K562 (cell line): ENCODE results near the gene HEATR3. TPM values are rescaled to one million over a fixed set of nuclear protein-coding genes. Genes with fewer than 3 reads are reported as not detected.

Source experiments
- CREM ChIP-seq: IDR thresholded peaks from 2 replicates; pipeline ENCODE4 v1.6.1; 2014; ENCODE audit warnings: antibody characterized with exemption, low read depth
- NCOA4 ChIP-seq: fragments of 450-650 bp; IDR thresholded peaks from 2 replicates; pipeline ENCODE4 v1.6.1; 2018; ENCODE audit warnings: mild to moderate bottlenecking; ENCODE audit not compliant: partially characterized antibody
- RAD51 ChIP-seq: fragments of 450-650 bp; IDR thresholded peaks from 2 replicates; pipeline ENCODE4 v1.7.1; 2016; ENCODE audit warnings: low read depth, mild to moderate bottlenecking, borderline replicate concordance
- SIN3A ChIP-seq, 2 experiments: fragments of 150-350 bp in 1 of 2; IDR thresholded peaks; 2 replicates each; pipeline ENCODE4 v1.6.1; 2011 to 2016; ENCODE audit warnings: borderline replicate concordance in 2 of 2, low read depth in 2 of 2, low read length in 2 of 2, mild to moderate bottlenecking in 2 of 2, moderate library complexity in 2 of 2; ENCODE audit not compliant: control insufficient read depth in 1 of 2
- SRSF9 ChIP-seq: fragments of 200-400 bp; formaldehyde crosslinking; IDR thresholded peaks from 2 replicates; pipeline ENCODE4 v1.6.1; 2017; ENCODE audit warnings: low read depth, low read length, borderline replicate concordance
- TOE1 ChIP-seq, 2 experiments: fragments of 450-650 bp in 1 of 2; sonication (generic) in 1 of 2; formaldehyde crosslinking in 1 of 2; IDR thresholded peaks; 2 replicates each; pipeline versions ENCODE4 v1.7.1 to v1.8.0; 2016 to 2022; ENCODE audit warnings: borderline replicate concordance in 2 of 2, mild to moderate bottlenecking in 2 of 2, antibody characterized with exemption in 1 of 2, inconsistent platforms in 1 of 2, low read depth in 1 of 2, missing genetic modification reagents in 1 of 2, moderate library complexity in 1 of 2
- ZSCAN32 ChIP-seq: fragments of 450-650 bp; formaldehyde crosslinking; IDR thresholded peaks from 2 replicates; pipeline ENCODE4 v1.4.0; 2020; ENCODE audit warnings: mild to moderate bottlenecking, moderate library complexity
- polyA plus RNA-seq, 8 experiments: library from polyadenylated mRNA; depleted of rRNA in 4 of 8; stranded (reverse) in 5 of 8; unstranded in 3 of 8; fragments of >200 nt; fragmentation: Nextera tagmentation in 2 of 8; fragmentation: Illumina TruSeq in 1 of 8; extraction: Ambion mirVana in 2 of 8; extraction: Trizol in 1 of 8; gene quantifications; 2 replicates each; pipeline versions ENCODE4 v1.2.1 to v1.2.3, GENCODE V29; 2011 to 2014; ENCODE audit warnings: inconsistent platforms in 1 of 8, missing spikeins in 1 of 8
- total RNA-seq, 7 experiments: library from RNA; depleted of rRNA in 6 of 7; stranded (reverse); fragments of >200 nt in 6 of 7; fragmentation: Illumina TruSeq in 2 of 7; extraction: Trizol in 2 of 7; gene quantifications; 2 replicates each; pipeline versions ENCODE4 v1.2.1 to v1.2.3, GENCODE V29; 2011 to 2021; ENCODE audit warnings: low replicate concordance in 1 of 7
- TF ChIP-seq, protein P1 (sequence below), 2 experiments: fragments of 150-350 bp in 1 of 2; IDR thresholded peaks; 2 replicates each; pipeline ENCODE4 v1.6.1; 2012 to 2016; ENCODE audit warnings: low read depth in 2 of 2, low read length in 2 of 2, mild to moderate bottlenecking in 1 of 2, moderate library complexity in 1 of 2
- TF ChIP-seq, protein P2 (sequence below), 2 experiments: fragments of 450-650 bp in 1 of 2; IDR thresholded peaks; 2 replicates each; pipeline ENCODE4 v1.6.1; 2011 to 2017; ENCODE audit warnings: low read depth in 2 of 2, antibody characterized with exemption in 1 of 2, borderline replicate concordance in 1 of 2, low read length in 1 of 2, mild to moderate bottlenecking in 1 of 2, mixed read lengths in 1 of 2; ENCODE audit not compliant: control insufficient read depth in 1 of 2

The HEATR3 gene
- total and polyA plus RNA-seq, 9 of the 15 experiments (the other 6 are each of a cell fraction or from before 2014, with no cell fraction given), result 1.7 to 30.2 (median 18.8) TPM

DNA sequence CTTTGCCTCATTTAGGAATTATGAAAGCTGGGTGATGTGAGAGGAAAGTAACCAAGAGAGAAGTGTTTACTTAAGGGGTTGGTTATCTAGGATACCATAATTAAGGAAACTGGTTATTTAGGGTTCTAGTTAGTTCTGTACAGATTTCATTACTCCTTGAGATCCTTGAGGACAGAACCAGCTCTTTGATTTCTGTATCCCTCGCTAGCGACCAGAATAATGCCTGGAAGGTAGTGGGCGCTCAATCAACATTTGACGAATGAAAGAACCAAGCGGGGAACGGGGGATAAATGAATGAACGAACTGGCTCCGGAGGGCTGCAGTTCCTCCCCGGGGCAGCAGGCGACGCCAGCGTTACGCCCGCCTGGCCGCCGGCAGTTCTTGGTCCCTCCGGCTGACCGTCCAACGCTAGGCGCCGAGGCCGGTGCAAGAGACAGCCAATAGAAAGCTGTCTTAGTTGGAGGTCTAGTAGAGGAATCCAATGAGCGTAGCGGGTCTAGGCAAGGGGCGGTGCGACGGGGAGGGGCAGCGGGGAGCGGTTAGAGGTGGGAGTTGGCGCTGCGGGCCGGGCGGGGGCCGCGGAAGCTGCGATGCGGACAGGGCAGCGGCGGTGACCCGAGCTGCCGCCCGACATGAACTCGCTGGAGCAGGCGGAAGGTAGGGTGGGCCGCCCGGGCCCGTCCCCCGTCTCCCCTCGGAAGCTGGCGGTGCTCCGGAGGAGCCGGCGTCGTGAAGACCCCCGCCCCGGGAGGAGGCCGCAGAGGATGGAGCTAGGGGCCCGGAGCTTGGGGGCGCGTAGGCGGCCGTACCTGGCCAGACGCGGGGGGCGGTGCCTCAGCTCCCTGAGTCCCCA, 40.9 kb upstream of the HEATR3 start, which contains the start of gene CNEP1R1 (continued):
- TF ChIP-seq TOE1 (IDR thresholded peaks at IDR 0.05; ENCODE audit: borderline replicate concordance), result peak; percentile 94
- no peak for TF ChIP-seq TOE1 (CRISPR knock-in tag; IDR thresholded peaks at IDR 0.05; ENCODE audit: borderline replicate concordance, low read depth)
- no peak for TF ChIP-seq RAD51
- TF ChIP-seq, protein P1, sequence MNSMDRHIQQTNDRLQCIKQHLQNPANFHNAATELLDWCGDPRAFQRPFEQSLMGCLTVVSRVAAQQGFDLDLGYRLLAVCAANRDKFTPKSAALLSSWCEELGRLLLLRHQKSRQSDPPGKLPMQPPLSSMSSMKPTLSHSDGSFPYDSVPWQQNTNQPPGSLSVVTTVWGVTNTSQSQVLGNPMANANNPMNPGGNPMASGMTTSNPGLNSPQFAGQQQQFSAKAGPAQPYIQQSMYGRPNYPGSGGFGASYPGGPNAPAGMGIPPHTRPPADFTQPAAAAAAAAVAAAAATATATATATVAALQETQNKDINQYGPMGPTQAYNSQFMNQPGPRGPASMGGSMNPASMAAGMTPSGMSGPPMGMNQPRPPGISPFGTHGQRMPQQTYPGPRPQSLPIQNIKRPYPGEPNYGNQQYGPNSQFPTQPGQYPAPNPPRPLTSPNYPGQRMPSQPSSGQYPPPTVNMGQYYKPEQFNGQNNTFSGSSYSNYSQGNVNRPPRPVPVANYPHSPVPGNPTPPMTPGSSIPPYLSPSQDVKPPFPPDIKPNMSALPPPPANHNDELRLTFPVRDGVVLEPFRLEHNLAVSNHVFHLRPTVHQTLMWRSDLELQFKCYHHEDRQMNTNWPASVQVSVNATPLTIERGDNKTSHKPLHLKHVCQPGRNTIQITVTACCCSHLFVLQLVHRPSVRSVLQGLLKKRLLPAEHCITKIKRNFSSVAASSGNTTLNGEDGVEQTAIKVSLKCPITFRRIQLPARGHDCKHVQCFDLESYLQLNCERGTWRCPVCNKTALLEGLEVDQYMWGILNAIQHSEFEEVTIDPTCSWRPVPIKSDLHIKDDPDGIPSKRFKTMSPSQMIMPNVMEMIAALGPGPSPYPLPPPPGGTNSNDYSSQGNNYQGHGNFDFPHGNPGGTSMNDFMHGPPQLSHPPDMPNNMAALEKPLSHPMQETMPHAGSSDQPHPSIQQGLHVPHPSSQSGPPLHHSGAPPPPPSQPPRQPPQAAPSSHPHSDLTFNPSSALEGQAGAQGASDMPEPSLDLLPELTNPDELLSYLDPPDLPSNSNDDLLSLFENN (IDR thresholded peaks at IDR 0.05; ENCODE audit: low read depth in 2 of 2, low read length in 2 of 2), result no peak; a peak in 1 of 4 replicates
- TF ChIP-seq SIN3A (IDR thresholded peaks at IDR 0.05; ENCODE audit: borderline replicate concordance in 2 of 2, control insufficient read depth in 1 of 2, low read depth in 2 of 2, low read length in 2 of 2), result peak in 1 of 2 experiments; percentile 65; a peak in 2 of 4 replicates
- no peak for TF ChIP-seq NCOA4
- no peak for TF ChIP-seq SRSF9
- TF ChIP-seq, protein P2, sequence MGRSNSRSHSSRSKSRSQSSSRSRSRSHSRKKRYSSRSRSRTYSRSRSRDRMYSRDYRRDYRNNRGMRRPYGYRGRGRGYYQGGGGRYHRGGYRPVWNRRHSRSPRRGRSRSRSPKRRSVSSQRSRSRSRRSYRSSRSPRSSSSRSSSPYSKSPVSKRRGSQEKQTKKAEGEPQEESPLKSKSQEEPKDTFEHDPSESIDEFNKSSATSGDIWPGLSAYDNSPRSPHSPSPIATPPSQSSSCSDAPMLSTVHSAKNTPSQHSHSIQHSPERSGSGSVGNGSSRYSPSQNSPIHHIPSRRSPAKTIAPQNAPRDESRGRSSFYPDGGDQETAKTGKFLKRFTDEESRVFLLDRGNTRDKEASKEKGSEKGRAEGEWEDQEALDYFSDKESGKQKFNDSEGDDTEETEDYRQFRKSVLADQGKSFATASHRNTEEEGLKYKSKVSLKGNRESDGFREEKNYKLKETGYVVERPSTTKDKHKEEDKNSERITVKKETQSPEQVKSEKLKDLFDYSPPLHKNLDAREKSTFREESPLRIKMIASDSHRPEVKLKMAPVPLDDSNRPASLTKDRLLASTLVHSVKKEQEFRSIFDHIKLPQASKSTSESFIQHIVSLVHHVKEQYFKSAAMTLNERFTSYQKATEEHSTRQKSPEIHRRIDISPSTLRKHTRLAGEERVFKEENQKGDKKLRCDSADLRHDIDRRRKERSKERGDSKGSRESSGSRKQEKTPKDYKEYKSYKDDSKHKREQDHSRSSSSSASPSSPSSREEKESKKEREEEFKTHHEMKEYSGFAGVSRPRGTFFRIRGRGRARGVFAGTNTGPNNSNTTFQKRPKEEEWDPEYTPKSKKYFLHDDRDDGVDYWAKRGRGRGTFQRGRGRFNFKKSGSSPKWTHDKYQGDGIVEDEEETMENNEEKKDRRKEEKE (IDR thresholded peaks at IDR 0.05; ENCODE audit: borderline replicate concordance in 1 of 2, control insufficient read depth in 1 of 2, low read depth in 2 of 2, low read length in 1 of 2), result no peak
- TF ChIP-seq ZSCAN32 (CRISPR knock-in tag), result no peak
- peak; percentile 83 for TF ChIP-seq CREM
